Tibial nerve (tissue), 4 donors: ENCODE data around the gene TMUB2. TPM values are rescaled to one million over a fixed set of nuclear protein-coding genes. Genes with fewer than 3 reads are reported as not detected.

ENCODE experiments used
- DNase-seq, 2 donors: peaks; one replicate each; pipeline ENCODE4 v3.0.0-alpha.2; 2019; ENCODE audit warnings: low spot score in 2 of 2
- H3K27ac ChIP-seq, 4 donors: fragments of 200-600 bp; sonication (generic) in 3 of 4; one replicate each; pipeline ENCODE4 v1.5.1; 2017 to 2019; ENCODE audit warnings: mild to moderate bottlenecking in 1 of 4
- H3K27me3 ChIP-seq, 2 donors: fragments of 200-600 bp; sonication (generic) in 1 of 2; one replicate each; pipeline versions ENCODE4 v1.5.1 to v1.6.0; 2017 to 2019
- H3K36me3 ChIP-seq, 3 donors: fragments of 200-600 bp; sonication (generic); one replicate each; pipeline ENCODE4 v1.5.1; 2018 to 2019
- H3K4me1 ChIP-seq, 4 donors: fragments of 200-600 bp; sonication (generic) in 3 of 4; one replicate each; pipeline ENCODE4 v1.5.1; 2017 to 2019
- H3K4me3 ChIP-seq, 4 donors: fragments of 200-600 bp; sonication (generic) in 3 of 4; one replicate each; pipeline ENCODE4 v1.5.1; 2017 to 2019; ENCODE audit warnings: mild to moderate bottlenecking in 1 of 4, moderate library complexity in 1 of 4
- H3K9me3 ChIP-seq, 4 donors: fragments of 200-600 bp; sonication (generic) in 3 of 4; one replicate each; pipeline ENCODE4 v1.5.1; 2017 to 2019
- CTCF ChIP-seq, 5 experiments: fragments of 200-600 bp in 3 of 5; fragments of 450-650 bp in 2 of 5; sonication (generic) in 3 of 5; IDR thresholded peaks; one replicate each; pipeline ENCODE4 v1.5.1; 2016 to 2019; ENCODE audit warnings: antibody characterized with exemption in 5 of 5, mild to moderate bottlenecking in 3 of 5, moderate library complexity in 2 of 5
- EP300 ChIP-seq, 2 donors: sonication (generic); formaldehyde crosslinking; IDR thresholded peaks; one replicate each; pipeline ENCODE4 v1.6.1; 2017; ENCODE audit warnings: antibody characterized with exemption in 2 of 2, mild to moderate bottlenecking in 1 of 2
- POLR2A ChIP-seq, 2 donors: fragments of 450-650 bp; IDR thresholded peaks; one replicate each; pipeline ENCODE4 v1.6.1; 2017; ENCODE audit warnings: antibody characterized with exemption in 2 of 2, mild to moderate bottlenecking in 2 of 2, moderate library complexity in 2 of 2
- WGBS, 2 donors: methylation state at CpG; one replicate each; pipeline ENCODE4 v1.1.5; 2018; 5-methylcytosine and 5-hydroxymethylcytosine counted together
- total RNA-seq, 4 donors: library from RNA; depleted of rRNA; stranded (reverse); fragments of >200 nt; gene quantifications; one replicate each; pipeline ENCODE4 v1.1.0, GENCODE V29; 2016

Gene TMUB2
- total RNA-seq, 4 donors from 2014 or later, result 28.6 to 41.2 (median 35.6) TPM

- TF ChIP-seq EP300 (IDR thresholded peaks at IDR 0.05) (no peak), CTCF (IDR thresholded peaks at IDR 0.05) (no peak), POLR2A (IDR thresholded peaks at IDR 0.05) (no peak)
- H3K36me3 ChIP-seq, result peaks cover 0 to 44% (median 0%) of the 10 kb centered on the region in 3 donors
These were observed 9.9 kb upstream of the TMUB2 start for GRCh38 chr17:44176671-44177501.

GRCh38 chr17:44177640-44178039 lies 9.1 kb upstream of the TMUB2 start:
- no peaks in the 10 kb centered on the region for H3K9me3 ChIP-seq
- H3K4me1 ChIP-seq, result no peaks in the 10 kb centered on the region
- H3K4me3 ChIP-seq, result no peak overlapping the region
- WGBS, 2 donors, result 83 to 97% methylated on average over 2 to 4 of the region's 4 CpGs
- no peak for TF ChIP-seq POLR2A (IDR thresholded peaks at IDR 0.05)
- no peak for TF ChIP-seq EP300 (IDR thresholded peaks at IDR 0.05)
- TF ChIP-seq CTCF (IDR thresholded peaks at IDR 0.05), result no peak
- peaks cover 0 to 52% (median 0%) of the 10 kb centered on the region in 3 donors for H3K36me3 ChIP-seq
- H3K27me3 ChIP-seq, result no peaks in the 10 kb centered on the region
- no peak overlapping the region for H3K27ac ChIP-seq
- no peak for DNase-seq

More at GRCh38 chr17:44176671-44177501, 9.9 kb upstream of the TMUB2 start:
- Histone ChIP-seq H3K9me3 (no peaks in the 10 kb centered on the region), H3K27me3 (no peaks in the 10 kb centered on the region), H3K4me3 (no peak overlapping the region), H3K27ac (no peak overlapping the region), H3K4me1 (no peaks in the 10 kb centered on the region)
- 87 to 93% methylated on average over 42 to 49 of the region's 54 CpGs for WGBS, 2 donors
- no peak for DNase-seq

GRCh38 chr17:44178133-44178532 lies 8.6 kb upstream of the TMUB2 start:
- Histone ChIP-seq H3K27ac (no peak overlapping the region), H3K27me3 (no peaks in the 10 kb centered on the region), H3K4me1 (no peaks in the 10 kb centered on the region), H3K9me3 (no peaks in the 10 kb centered on the region), H3K4me3 (no peak overlapping the region), H3K36me3 (peaks cover 0 to 53% (median 0%) of the 10 kb centered on the region in 3 donors)
- 88 to 91% methylated on average over 12 to 14 of the region's 14 CpGs for WGBS, 2 donors
- TF ChIP-seq POLR2A (IDR thresholded peaks at IDR 0.05), result no peak
- TF ChIP-seq EP300 (IDR thresholded peaks at IDR 0.05), result no peak
- TF ChIP-seq CTCF (IDR thresholded peaks at IDR 0.05), result no peak
- DNase-seq, result no peak

GRCh38 chr17:44183024-44183423 lies 3.7 kb upstream of the TMUB2 start:
- 74 to 81% methylated on average over 2 of the region's 2 CpGs for WGBS, 2 donors
- no peaks in the 10 kb centered on the region for H3K27me3 ChIP-seq
- no peak for DNase-seq
- H3K9me3 ChIP-seq, result no peaks in the 10 kb centered on the region
- H3K4me1 ChIP-seq, result peaks cover 0 to 29% (median 14%) of the 10 kb centered on the region in 4 donors
- no peak for TF ChIP-seq POLR2A (IDR thresholded peaks at IDR 0.05)
- no peak for TF ChIP-seq EP300 (IDR thresholded peaks at IDR 0.05)
- no peak for TF ChIP-seq CTCF (IDR thresholded peaks at IDR 0.05)
- peaks cover 0 to 28% (median 0%) of the 10 kb centered on the region in 3 donors for H3K36me3 ChIP-seq
- H3K27ac ChIP-seq, result no peak overlapping the region
- H3K4me3 ChIP-seq, result no peak overlapping the region

- Histone ChIP-seq H3K4me3 (no peak overlapping the region), H3K27ac (no peak overlapping the region), H3K4me1 (peaks cover 0 to 41% (median 16%) of the 10 kb centered on the region in 4 donors), H3K27me3 (no peaks in the 10 kb centered on the region), H3K9me3 (no peaks in the 10 kb centered on the region), H3K36me3 (peaks cover 0 to 23% (median 0%) of the 10 kb centered on the region in 3 donors)
- DNase-seq, result no peak
- WGBS, 2 donors, result 87 to 88% methylated on average over 8 of the region's 8 CpGs
- no peak for TF ChIP-seq POLR2A (IDR thresholded peaks at IDR 0.05)
- no peak for TF ChIP-seq CTCF (IDR thresholded peaks at IDR 0.05)
- TF ChIP-seq EP300 (IDR thresholded peaks at IDR 0.05), result no peak
These were observed 2.5 kb upstream of the TMUB2 start for GRCh38 chr17:44184212-44184810.
